GM19467 (cell line): ENCODE results near the gene FOXJ1.

Experiments used
- ATAC-seq: cut with Tn5 transposase; IDR thresholded peaks from one replicate; pipeline ENCODE4 v1.9.1; 2021; ENCODE audit warnings: mild to moderate bottlenecking, moderate library complexity; ENCODE audit not compliant: unreplicated experiment

FOXJ1 gene

DNA sequence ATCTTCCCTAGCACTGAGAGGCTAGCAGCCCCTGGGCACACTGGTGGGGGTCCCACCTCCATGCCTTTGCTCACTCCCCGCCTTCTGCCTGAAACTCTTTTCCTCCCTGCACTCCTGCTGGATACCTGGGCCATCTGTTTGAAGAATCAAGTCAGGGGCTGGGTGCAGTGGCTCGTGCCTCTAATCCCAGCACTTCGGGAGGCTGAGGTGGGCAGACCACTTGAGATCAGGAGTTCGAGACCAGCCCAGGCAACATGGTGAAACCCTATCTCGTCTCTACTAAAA, 15.7 kb downstream of the FOXJ1 start:
- no peak for ATAC-seq

- no peak for ATAC-seq
Measured at GRCh38 chr17:76124582-76125390, 16.3 kb downstream of the FOXJ1 start.

DNA sequence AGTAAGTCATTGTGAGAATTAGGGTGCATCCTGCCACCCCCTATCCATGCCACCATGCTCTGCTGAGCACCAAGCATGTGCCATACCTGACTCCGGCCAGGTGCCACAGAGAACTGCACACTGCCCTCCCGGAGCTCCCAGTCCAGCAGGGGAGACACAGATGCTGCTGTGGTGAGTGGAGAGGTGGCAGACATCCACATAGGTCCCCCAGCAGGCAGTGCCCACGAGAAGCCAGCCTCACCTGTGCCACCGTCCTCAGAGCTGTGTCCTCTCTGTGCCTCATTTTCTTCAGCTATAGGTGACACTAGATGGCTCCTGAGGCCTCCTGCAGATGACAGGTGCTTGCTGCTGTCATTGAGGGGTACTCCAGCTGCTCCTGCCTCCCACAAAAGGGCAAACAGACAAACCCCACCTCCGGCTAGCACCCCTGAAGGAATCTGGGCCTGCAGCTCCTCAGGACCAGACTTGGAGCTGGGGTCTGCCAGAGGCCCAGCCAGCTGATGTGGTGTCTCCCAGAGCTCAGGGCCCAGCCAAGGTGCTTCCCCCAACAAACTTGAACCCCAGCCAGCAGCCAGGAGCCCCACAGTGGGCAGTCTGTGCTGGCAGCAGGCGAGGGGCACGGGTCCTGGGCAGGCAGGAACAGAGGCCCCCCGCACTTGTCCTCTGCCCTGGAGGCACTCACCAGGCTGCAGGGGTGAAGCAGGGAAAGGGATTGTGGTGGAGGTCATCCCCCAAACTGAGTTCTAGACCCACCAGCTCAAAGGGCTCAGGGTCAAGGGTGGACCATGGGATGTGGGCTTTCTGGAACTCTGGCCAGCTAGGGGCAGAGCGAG, 17.1 kb downstream of the FOXJ1 start:
- no peak for ATAC-seq

GRCh38 chr17:76123191-76123499, 17.9 kb downstream of the FOXJ1 start:
- ATAC-seq: no peak

GRCh38 chr17:76122431-76123190, 18.4 kb downstream of the FOXJ1 start:
- no peak for ATAC-seq

DNA sequence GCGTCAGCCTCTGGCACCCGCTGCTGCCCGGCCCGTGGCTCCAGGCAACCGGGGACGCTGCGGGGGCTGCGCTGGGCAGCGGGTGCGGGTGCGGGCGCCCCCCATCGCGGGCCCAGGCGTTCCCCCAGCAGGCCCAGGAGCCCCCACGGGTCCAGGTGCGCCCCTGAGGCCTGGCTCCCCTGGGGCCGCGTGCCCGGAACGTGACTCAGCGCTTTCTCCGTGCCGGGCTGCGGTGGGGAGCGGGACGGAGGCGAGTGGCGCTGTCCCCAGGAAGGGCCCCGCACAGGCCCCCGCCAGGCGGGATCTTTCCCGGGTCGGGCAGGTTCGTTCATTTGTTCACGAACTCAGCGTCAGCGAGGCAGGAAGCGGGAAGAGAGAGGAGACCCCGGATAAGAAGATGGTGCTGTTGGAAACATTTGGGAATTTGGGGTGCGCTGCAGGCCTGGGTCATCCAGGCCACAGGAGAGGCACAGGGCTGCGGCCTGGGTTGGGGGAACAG, 19.1 kb downstream of the FOXJ1 start:
- ATAC-seq: no peak

DNA sequence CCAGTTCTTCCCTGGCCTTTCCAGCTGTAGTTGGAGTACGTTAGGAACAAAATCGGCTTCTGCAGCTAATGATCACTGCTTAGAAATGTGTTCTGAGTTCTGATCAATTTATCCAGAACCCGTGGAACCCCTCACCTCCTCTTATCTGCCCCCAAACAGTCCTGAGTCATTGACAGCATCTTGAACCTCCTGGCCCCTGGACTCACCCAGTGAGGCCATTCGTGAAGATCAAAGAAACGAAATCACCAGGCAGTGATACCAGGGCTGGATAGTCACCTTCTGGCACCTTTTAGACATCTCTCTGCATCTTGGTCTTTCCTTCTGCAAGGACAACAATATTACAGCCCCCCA, 20.4 kb downstream of the FOXJ1 start:
- ATAC-seq: no peak

DNA sequence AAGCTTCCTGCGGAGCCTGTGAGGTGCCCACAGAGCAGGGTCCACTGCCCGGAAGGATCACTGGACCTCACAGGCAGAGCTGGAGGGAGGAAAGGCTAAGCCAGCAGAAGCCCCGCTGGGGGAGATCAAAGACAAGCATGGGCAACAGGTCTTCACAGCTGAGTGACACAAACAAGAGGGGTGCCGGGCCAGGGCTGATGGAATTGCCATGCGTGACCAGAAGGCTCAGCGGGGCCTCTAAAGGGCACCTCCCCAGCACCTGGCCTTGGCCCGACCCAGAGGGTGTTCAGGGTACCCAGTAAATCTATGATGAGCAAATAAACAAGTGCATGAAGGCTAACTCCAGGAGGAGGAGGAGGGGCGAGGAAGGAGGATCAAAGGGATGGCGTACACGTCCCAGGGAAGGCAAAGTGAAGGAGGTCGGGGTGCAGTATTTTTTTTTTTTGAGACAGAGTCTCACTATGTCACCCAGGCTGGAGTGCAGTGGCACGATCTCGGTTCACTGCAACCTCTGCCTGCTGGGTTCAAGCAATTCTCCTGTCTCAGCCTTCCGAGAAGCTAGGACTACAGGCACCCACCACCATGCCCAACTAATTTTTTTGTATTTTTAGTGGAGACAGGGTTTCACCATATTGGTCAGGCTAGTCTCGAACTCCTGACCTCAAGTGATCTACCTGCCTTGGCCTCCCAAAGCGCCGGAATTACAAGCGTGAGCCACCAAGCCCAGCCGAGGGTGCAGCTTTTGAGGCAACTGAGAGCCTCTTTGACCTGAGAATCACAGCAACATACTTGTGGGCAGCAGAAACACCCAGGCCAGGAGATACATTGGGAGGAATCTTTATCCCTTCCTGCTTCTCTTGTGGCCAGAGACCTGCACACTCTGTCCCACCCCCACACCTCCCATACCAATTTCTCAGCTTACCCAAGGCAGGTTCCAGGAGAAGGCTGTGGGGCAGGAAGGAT, 21.4 kb downstream of the FOXJ1 start:
- no peak for ATAC-seq

DNA sequence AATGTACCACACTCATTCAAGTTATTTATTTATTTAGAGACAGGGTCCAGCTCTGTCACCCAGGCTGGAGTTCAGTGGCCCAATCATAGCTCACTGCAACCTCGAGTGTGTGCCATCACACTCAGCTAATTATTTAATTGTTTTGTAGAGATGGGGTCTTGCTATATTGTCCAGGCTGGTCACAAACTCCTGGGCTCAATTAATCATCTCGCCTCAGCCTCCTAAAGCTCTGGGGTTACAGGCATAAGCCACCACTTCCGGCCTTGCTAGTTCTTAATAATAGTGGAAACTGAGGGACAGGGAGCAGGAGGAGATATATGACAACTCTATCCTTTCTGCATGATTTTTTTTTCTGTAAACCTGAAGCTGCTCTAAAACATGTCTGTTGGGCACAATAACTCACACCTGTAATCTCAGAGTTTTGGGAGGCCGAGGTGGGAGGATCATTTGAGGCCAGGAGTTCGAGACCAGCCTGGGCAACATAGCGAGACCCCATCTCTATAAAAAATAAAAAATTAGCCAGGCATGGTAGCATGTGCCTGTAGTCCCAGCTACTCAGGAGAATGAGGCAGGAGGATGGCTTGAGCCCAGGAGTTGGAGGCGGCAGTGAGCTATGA, 25.8 kb downstream of the FOXJ1 start:
- no peak for ATAC-seq

DNA sequence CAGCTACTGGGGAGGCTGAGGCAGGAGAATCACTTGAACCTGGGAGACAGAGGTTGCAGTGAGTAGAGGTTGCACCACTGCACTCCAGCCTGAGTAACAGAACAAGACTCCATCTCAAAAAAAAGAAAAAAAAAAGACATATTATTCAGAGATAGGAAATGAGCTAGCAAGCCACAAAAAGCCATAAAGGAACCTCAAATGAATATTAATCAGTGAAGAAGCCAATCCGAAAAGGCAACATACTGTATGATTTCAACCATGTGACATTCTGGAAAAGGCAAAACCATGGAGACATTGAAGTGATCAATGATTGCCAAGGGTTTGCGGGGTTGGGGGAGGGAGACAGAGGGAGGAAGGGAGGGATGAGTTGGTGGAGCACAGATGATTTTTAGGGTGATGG, 29.1 kb downstream of the FOXJ1 start:
- no peak for ATAC-seq

DNA sequence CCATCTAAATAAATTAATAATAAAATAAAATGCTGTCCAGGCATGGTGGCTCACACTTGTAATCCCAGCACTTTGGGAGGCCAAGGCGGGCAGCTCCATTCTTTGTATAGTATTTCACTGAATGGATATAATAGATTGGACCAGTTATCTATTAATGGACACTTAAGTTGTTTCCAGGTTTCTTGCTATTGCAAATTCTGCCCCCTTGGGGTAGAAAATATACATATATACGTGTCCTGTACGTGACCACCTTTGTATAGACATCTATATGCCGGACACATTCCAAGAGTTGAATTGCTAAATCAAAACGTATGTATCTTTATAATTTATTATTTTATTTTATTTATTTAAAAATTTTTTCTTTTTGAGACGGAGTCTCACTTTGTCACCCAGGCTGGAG, 33.5 kb downstream of the FOXJ1 start:
- ATAC-seq: no peak

DNA sequence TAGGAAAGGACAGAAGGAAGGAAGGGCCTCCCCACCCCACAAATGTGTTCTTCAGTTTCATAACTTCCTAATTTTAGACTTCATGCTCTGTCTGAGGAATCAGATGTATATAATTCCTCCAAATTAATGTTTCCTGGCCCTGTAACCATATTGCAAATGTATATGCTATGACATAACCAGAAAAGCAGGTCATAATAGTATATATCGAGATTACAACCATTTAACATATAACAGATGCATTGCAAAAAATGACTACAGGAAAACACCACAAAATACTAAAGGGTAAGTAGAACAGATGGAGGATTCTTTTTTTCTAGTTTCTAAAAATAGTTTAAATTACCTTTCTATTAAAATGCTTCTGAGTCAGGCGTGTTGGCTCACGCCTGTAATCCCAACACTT, 34.3 kb downstream of the FOXJ1 start:
- no peak for ATAC-seq

GRCh38 chr17:76104896-76105231, 36.2 kb downstream of the FOXJ1 start:
- ATAC-seq: no peak

DNA sequence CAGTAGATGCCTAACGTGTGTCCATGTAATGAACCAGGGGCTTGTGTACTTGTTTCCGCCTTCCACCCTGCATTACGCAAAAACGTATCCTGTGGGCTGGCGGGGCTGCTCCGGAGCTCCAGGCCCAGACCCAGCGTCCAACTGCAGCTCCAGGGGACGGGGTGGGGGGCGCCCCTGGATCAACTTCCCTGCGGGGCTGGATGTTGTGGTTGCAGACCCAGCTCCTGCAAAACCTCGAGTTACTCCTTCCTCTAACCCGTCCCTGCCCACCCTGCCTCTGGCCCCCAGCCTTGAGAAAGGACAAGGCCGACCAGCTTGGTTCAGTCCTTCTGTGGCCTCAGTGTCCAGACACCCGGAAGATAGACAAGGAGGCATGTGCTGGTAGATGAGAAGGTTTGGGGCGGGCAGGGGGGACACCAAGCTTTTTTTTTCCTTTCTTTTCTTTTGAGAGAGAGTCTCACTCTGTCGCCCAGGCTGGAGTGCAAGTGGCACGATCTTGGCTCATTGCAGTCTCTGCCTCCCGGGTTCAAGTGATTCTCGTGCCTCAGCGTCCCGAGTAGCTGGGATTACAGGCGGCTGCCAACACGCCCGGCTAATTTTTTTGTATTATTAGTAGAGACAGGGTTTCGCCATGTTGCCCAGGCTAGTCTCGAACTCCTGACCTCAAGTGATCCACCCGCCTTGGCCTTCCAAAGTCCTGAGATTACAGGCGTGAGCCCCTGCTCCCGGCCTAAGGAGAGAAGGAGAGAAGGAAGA, 36.7 kb downstream of the FOXJ1 start:
- ATAC-seq: no peak

DNA sequence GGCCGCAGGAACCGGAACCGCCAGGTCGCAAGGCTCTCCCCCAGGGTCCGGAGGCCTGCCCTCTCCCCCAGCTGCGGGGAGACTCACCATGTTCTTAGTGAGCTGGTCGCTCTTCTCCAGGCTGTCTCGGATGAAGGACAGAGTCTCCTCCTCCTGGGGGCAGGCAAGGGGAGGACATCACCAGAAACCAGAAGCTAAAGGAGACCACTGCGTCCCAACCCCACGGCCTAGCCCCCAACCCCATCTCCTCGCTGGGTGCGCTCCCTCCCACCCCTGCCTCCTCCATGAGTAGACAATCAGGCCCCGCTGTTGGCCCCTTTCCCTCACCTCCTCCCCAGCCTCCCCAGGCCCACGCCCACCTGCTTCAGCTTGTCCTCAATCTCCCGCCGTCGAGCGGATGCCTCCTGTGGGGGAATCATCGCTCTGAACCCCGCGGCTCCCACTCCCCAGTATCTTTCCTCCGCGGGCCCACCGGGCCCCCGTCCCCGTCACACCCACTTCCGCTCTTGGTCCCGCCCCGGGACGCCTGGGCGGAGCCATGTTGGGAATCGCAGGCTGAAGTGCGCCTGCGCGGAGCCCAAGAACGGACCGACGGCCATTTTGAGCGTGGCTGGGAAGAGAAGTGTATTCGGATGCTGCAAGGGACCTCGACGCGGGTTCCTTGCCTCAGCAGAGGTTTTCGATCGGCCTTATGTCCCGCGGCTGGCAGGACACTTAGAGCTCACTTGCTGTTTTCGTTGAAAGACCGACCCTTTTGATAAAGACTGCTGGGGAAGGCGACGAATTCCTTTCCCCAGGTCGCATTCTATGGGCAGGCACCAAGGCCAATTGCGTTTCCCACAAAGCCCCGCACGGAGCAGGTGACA, 37.5 kb downstream of the FOXJ1 start, which contains the start of gene EXOC7:
Gene EXOC7 (minus strand): TSS at position 514 of the 866 bp plus-strand sequence. CDS start 95 bp downstream, at position 419.
- ATAC-seq: no peak

GRCh38 chr17:76102944-76103273, 38.1 kb downstream of the FOXJ1 start:
- ATAC-seq: no peak

- ATAC-seq: no peak
Measured at GRCh38 chr17:76097716-76098295, 43.2 kb downstream of the FOXJ1 start.

GRCh38 chr17:76095943-76096342, 45.1 kb downstream of the FOXJ1 start:
- ATAC-seq: no peak
